Stomach (tissue), 9 donors: Measurements from ENCODE around the gene RPRD1A. TPM values are rescaled to one million over a fixed set of nuclear protein-coding genes. Genes with fewer than 3 reads are reported as not detected.

Experiments used
- DNase-seq, 2 donors: peaks; one replicate each; pipeline versions ENCODE4 v3.0.0 to v3.0.0-alpha.2; 2013 to 2019
- H3K27ac ChIP-seq, 5 donors: fragments of 200-600 bp in 4 of 5; sonication (generic) in 4 of 5; one replicate each; pipeline ENCODE4 v1.5.1; 2013 to 2019; ENCODE audit warnings: mild to moderate bottlenecking in 1 of 5, moderate library complexity in 1 of 5
- H3K27me3 ChIP-seq, 3 donors: fragments of 200-600 bp; sonication (generic); one replicate each; pipeline ENCODE4 v1.5.1; 2017 to 2019; ENCODE audit warnings: mixed run types in 1 of 3
- H3K36me3 ChIP-seq, 4 donors: fragments of 200-600 bp; sonication (generic); 1 replicate in 3 of 4; 2 replicates in 1 of 4; pipeline ENCODE4 v1.5.1; 2016 to 2019
- H3K4me1 ChIP-seq, 4 donors: fragments of 200-600 bp; sonication (generic); one replicate each; pipeline ENCODE4 v1.5.1; 2016 to 2019
- H3K4me3 ChIP-seq, 4 donors: fragments of 200-600 bp; sonication (generic) in 3 of 4; one replicate each; pipeline ENCODE4 v1.5.1; 2016 to 2019; ENCODE audit warnings: mild to moderate bottlenecking in 1 of 4
- H3K9me3 ChIP-seq, 4 donors: fragments of 200-600 bp; sonication (generic); one replicate each; pipeline ENCODE4 v1.5.1; 2016 to 2019
- EP300 ChIP-seq: sonication (generic); formaldehyde crosslinking; IDR thresholded peaks from one replicate; pipeline ENCODE4 v1.6.1; 2017; ENCODE audit warnings: antibody characterized with exemption
- POLR2A ChIP-seq, 4 donors: fragments of 450-650 bp; IDR thresholded peaks; one replicate each; pipeline ENCODE4 v1.6.1; 2016; ENCODE audit warnings: antibody characterized with exemption in 4 of 4, control low read depth in 2 of 4, mild to moderate bottlenecking in 1 of 4, moderate library complexity in 1 of 4
- POLR2AphosphoS5 ChIP-seq, 3 donors: sonication (generic); formaldehyde crosslinking; IDR thresholded peaks; one replicate each; pipeline ENCODE4 v1.6.1; 2016; ENCODE audit warnings: antibody characterized with exemption in 3 of 3
- WGBS, 5 donors: extraction: QIAGEN DNeasy Blood & Tissue Kit in 3 of 5; methylation state at CpG; one replicate each; pipeline versions ENCODE4 v1.1.5 to v1.1.7; 2013 to 2018; 5-methylcytosine and 5-hydroxymethylcytosine counted together
- intact Hi-C: fragments of 100-400 bp; cut with DNase I; formaldehyde crosslinking; loops from one replicate; pipeline ENCODE4 v1.15.1; 2023; ENCODE audit warnings: low total_unique reads
- polyA plus RNA-seq, 3 donors: library from polyadenylated mRNA; stranded (reverse); fragments of 200-250 nt; gene quantifications; one replicate each; pipeline ENCODE4 v1.2.3, GENCODE V29; 2013
- total RNA-seq, 5 donors: library from RNA; depleted of rRNA; stranded (reverse); fragments of >200 nt; gene quantifications; one replicate each; pipeline versions ENCODE4 v1.1.0 to v1.2.3, GENCODE V29; 2014 to 2016
- TF ChIP-seq, protein P1 (sequence below), 7 experiments: fragments of 450-650 bp in 4 of 7; fragments of 200-600 bp in 3 of 7; sonication (generic) in 3 of 7; IDR thresholded peaks; one replicate each; pipeline ENCODE4 v1.5.1; 2016 to 2019; ENCODE audit warnings: antibody characterized with exemption in 7 of 7, control low read depth in 2 of 7, mild to moderate bottlenecking in 1 of 7
- donor health status: healthy with polysubstance abuse.
- donor health status: Bipolar disorder and iron deficiency.
- donor health status: healthy.

The RPRD1A gene
- total and polyA plus RNA-seq, 8 donors = 18.1 to 75.9 (median 30.9) TPM

DNA sequence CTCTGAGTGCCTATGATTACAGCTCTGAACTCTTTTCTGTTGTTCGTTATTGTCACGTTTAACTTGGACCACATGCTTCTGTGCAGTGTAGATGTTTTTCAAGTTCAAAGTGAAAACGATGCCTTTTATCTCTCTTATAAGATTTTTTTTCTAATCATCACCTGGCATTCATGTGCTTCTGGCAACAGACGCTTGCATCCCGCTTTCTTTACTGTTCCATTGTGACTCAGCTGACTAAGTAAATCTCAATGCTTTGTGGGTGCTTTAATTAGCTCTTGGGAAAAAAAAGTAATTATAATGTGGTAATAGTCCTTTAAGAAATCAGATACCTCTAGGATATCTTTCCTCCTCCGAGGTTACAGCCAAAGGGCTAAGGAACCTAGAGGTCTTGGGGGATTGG, 126.1 kb downstream of the RPRD1A start:
- Histone ChIP-seq H3K4me1 (peaks cover 0 to 22% (median 2%) of the 10 kb centered on the region in 4 donors), H3K27ac (no peak overlapping the region), H3K4me3 (no peak overlapping the region), H3K27me3 (no peaks in the 10 kb centered on the region), H3K9me3 (no peaks in the 10 kb centered on the region), H3K36me3 (no peaks in the 10 kb centered on the region)
- no peak for DNase-seq
- WGBS, 5 donors = 27 to 51% (median 43%) methylated on average over 6 of the region's 6 CpGs
- TF ChIP-seq POLR2AphosphoS5 (IDR thresholded peaks at IDR 0.05) (no peak), POLR2A (IDR thresholded peaks at IDR 0.05) (no peak), EP300 (no peak)
- TF ChIP-seq, protein P1, sequence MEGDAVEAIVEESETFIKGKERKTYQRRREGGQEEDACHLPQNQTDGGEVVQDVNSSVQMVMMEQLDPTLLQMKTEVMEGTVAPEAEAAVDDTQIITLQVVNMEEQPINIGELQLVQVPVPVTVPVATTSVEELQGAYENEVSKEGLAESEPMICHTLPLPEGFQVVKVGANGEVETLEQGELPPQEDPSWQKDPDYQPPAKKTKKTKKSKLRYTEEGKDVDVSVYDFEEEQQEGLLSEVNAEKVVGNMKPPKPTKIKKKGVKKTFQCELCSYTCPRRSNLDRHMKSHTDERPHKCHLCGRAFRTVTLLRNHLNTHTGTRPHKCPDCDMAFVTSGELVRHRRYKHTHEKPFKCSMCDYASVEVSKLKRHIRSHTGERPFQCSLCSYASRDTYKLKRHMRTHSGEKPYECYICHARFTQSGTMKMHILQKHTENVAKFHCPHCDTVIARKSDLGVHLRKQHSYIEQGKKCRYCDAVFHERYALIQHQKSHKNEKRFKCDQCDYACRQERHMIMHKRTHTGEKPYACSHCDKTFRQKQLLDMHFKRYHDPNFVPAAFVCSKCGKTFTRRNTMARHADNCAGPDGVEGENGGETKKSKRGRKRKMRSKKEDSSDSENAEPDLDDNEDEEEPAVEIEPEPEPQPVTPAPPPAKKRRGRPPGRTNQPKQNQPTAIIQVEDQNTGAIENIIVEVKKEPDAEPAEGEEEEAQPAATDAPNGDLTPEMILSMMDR (IDR thresholded peaks at IDR 0.05) = no peak
- intact Hi-C loops = no loop called here

Other genes starting within 250 kb of the RPRD1A start
- gene SLC39A6, start 61.8 kb upstream of the RPRD1A start, total RNA-seq = 10 to 100 TPM in 4 of 5 donors, 1 to 10 TPM in 1; 5.3 to 33.9 (median 22.6) TPM
- 1 to 10 TPM; 4.0 to 7.7 (median 6.5) TPM for gene SLC39A6, start 61.8 kb upstream of the RPRD1A start, polyA plus RNA-seq
- gene ELP2, start 62.3 kb upstream of the RPRD1A start, total RNA-seq = 100 to 1,000 TPM in 2 of 5 donors, 10 to 100 TPM in 3; 24.1 to 278 (median 87.5) TPM
- 10 to 100 TPM; 55.8 to 69.2 (median 56.5) TPM for gene ELP2, start 62.3 kb upstream of the RPRD1A start, polyA plus RNA-seq
- gene MOCOS, start 119.9 kb upstream of the RPRD1A start, total RNA-seq = 1 to 10 TPM in 4 of 5 donors, under 1 TPM in 1; 0.45 to 4.1 (median 1.5) TPM
- gene MOCOS, start 119.9 kb upstream of the RPRD1A start, polyA plus RNA-seq = 1 to 10 TPM; 2.5 to 4.6 (median 2.9) TPM
- 1 to 10 TPM in 4 of 5 donors, under 1 TPM in 1; under 0.01 to 9.1 (median 7.5) TPM for gene FHOD3, start 230.2 kb upstream of the RPRD1A start, total RNA-seq
- 1 to 10 TPM; 1.7 to 4.4 (median 2.1) TPM for gene FHOD3, start 230.2 kb upstream of the RPRD1A start, polyA plus RNA-seq